ENCODE results near the gene PTPA. TPM values are rescaled to one million over a fixed set of nuclear protein-coding genes. Genes with fewer than 3 reads are reported as not detected.
"Not testable (repeated sequence)": the region's sequence is repeated elsewhere in the genome, so short reads cannot be mapped to it uniquely, and the experiment has no call there.

The PTPA gene
- total and polyA plus RNA-seq, 10 donors, result 38.8 to 107 (median 88.5) TPM

DNA sequence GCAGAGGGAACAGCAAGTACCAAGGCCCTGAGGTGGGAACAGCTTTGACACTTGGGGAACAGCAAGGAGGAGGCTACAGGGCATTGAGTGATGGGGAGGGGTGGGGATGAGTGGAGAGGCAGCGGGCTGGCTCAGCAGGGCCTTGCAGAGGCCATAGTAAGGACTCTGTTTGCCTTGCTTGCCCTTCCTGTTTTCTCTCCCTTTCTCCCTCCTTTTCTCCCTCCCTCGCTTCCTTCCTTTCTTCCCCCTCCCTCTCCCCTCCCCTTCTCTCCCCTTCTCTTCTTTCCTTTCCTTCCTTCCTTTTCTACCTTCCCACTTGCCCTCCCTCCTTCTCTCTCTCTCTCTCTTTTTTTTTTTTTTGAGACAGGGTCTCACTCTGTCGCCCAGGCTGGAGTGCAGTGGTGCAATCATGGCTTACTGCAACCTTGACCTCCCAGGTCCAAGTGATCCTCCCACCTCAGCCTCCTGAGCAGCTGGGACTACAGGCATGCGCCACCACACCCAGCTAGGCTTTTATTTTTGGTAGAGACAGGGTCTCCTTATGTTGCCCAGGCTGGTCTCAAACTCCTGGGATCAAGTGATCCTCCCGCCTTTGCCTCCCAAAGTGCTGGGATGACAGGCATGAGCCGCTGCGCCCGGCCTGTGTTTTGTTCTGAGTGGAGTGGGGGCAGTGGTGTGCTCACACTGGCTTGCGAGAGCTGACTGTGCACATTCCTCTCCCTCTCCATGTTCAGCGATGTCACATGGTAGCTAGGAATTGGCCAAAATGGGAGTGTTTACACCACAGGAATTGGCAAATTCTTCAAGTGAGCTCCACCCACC lies 49.7 kb downstream of the PTPA start:
- Histone ChIP-seq H3K36me3 (peaks cover 0 to 5% (median 0%) of the 10 kb centered on the region in 6 donors), H3K4me3 (no peak overlapping the region), H3K4me1 (peaks cover 0 to 4% (median 0%) of the 10 kb centered on the region in 6 donors), H3K27me3 (replicated peaks in 1 of 7) (no peaks in the 10 kb centered on the region), H3K9me3 (no peaks in the 10 kb centered on the region), H3K27ac (no peak overlapping the region)
- 83 to 91% (median 88%) methylated on average over 10 of the region's 10 CpGs for WGBS, 5 donors
- intact Hi-C loops (cut with DNase I; ENCODE audit: low total_unique reads), result no loop called here
- no peak for DNase-seq
- TF ChIP-seq POLR2A (IDR thresholded peaks at IDR 0.05) (no peak), POLR2AphosphoS5 (IDR thresholded peaks at IDR 0.05) (no peak)

DNA sequence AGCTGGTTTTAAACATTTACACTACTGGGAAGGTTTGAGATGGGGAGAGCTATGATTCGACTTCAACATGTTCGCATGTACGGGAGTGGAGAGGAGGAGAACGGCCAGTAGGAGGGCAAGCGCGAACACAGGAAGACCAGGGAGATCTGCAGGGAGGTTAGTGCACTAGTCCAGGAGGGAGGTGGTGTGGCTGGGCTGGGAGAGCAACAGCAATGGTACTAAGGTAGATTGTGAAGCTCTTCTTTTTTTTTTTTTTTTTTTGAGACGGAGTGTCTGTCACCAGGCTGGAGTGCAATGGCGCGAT lies 50.3 kb downstream of the PTPA start:
- Histone ChIP-seq H3K27ac (no peak overlapping the region), H3K4me1 (peaks cover 0 to 8% (median 1%) of the 10 kb centered on the region in 6 donors), H3K4me3 (no peak overlapping the region), H3K9me3 (no peaks in the 10 kb centered on the region), H3K27me3 (replicated peaks in 1 of 7) (no peaks in the 10 kb centered on the region), H3K36me3 (no peaks in the 10 kb centered on the region)
- intact Hi-C loops (cut with DNase I; ENCODE audit: low total_unique reads), result no loop called here
- 95 to 98% (median 97%) methylated on average over 8 to 9 of the region's 9 CpGs for WGBS, 5 donors
- TF ChIP-seq, protein P1, sequence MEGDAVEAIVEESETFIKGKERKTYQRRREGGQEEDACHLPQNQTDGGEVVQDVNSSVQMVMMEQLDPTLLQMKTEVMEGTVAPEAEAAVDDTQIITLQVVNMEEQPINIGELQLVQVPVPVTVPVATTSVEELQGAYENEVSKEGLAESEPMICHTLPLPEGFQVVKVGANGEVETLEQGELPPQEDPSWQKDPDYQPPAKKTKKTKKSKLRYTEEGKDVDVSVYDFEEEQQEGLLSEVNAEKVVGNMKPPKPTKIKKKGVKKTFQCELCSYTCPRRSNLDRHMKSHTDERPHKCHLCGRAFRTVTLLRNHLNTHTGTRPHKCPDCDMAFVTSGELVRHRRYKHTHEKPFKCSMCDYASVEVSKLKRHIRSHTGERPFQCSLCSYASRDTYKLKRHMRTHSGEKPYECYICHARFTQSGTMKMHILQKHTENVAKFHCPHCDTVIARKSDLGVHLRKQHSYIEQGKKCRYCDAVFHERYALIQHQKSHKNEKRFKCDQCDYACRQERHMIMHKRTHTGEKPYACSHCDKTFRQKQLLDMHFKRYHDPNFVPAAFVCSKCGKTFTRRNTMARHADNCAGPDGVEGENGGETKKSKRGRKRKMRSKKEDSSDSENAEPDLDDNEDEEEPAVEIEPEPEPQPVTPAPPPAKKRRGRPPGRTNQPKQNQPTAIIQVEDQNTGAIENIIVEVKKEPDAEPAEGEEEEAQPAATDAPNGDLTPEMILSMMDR (IDR thresholded peaks at IDR 0.05 in 8 of 11, conservative IDR thresholded peaks at IDR 0.05 in 3 of 11), result no peak
- TF ChIP-seq POLR2A (IDR thresholded peaks at IDR 0.05) (no peak), POLR2AphosphoS5 (IDR thresholded peaks at IDR 0.05) (no peak)
- DNase-seq, result no peak

DNA sequence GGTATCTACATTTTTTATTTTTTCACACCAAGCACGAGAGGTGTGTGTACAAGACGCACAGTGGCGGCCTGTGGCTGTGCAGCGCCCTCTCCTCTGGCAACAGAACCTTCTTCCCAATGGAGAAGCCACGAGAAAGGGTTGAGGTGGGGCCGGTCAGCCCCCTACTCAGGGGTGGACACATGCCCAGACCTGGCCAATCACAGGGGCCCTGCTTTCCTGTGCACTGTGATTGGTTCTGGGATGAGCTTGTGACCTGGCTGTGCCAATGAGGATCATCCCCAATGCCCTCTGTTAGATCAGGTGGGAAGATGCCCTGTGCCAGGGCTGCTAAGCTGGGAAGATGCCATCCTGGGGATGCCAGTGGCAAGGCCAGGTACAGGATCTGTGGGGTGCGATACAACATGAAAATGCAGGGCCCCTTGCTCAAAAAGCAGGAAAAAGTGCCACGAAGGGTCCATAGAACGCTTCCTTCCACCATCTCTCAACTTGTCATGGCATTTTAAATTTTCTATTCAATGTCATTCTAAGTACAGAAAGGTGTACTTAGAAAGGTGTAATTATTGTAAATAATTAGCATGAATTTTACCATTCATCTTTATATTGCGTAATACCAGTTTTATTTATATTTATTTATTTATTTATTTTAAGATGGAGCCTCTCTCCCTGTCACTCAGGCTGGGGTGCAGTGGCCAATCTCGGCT lies 51.4 kb downstream of the PTPA start:
- no peak for DNase-seq
- TF ChIP-seq, protein P1 (IDR thresholded peaks at IDR 0.05 in 8 of 11, conservative IDR thresholded peaks at IDR 0.05 in 3 of 11), result no peak
- TF ChIP-seq POLR2AphosphoS5 (IDR thresholded peaks at IDR 0.05) (no peak), POLR2A (IDR thresholded peaks at IDR 0.05) (no peak)
- no peaks in the 10 kb centered on the region for H3K27me3 ChIP-seq (replicated peaks in 1 of 7)
- WGBS, 5 donors, result 86 to 96% (median 91%) methylated on average over 11 of the region's 11 CpGs
- intact Hi-C loops (cut with DNase I; ENCODE audit: low total_unique reads), result no loop called here
- H3K4me3 ChIP-seq, result no peak overlapping the region
- H3K4me1 ChIP-seq, result peaks cover 5 to 20% (median 12%) of the 10 kb centered on the region in 6 donors
- no peaks in the 10 kb centered on the region for H3K9me3 ChIP-seq
- no peak overlapping the region for H3K27ac ChIP-seq
- H3K36me3 ChIP-seq, result no peaks in the 10 kb centered on the region

- DNase-seq; H3K9me3 ChIP-seq; H3K36me3 ChIP-seq; intact Hi-C loops (cut with DNase I; ENCODE audit: low total_unique reads); H3K4me3 ChIP-seq; H3K27me3 ChIP-seq (replicated peaks in 1 of 7): not testable (repeated sequence)
- WGBS, 5 donors, result 60 to 78% (median 70%) methylated on average over 5 of the region's 5 CpGs
- peaks cover 11 to 26% (median 17%) of the 10 kb centered on the region in 6 donors for H3K4me1 ChIP-seq
- H3K27ac ChIP-seq, result peak overlapping the region in 1 of 8 donors; percentile 9
Observed at GRCh38 chr9:129163198-129163670, 52.0 kb downstream of the PTPA start.

GRCh38 chr9:129163753-129164152 lies 52.5 kb downstream of the PTPA start:
- TF ChIP-seq, protein P1 (IDR thresholded peaks at IDR 0.05 in 8 of 11, conservative IDR thresholded peaks at IDR 0.05 in 3 of 11), result no peak
- peak in 2 of 3 donors; percentile 17 to 30 for TF ChIP-seq POLR2AphosphoS5 (IDR thresholded peaks at IDR 0.05)
- Histone ChIP-seq H3K9me3 (no peaks in the 10 kb centered on the region), H3K4me1 (peaks cover 11 to 30% (median 19%) of the 10 kb centered on the region in 6 donors), H3K4me3 (no peak overlapping the region), H3K27me3 (replicated peaks in 1 of 7) (no peaks in the 10 kb centered on the region), H3K36me3 (no peaks in the 10 kb centered on the region), H3K27ac (peak overlapping the region in 3 of 8 donors; percentile 9 to 55 (median 27))
- intact Hi-C loops (cut with DNase I; ENCODE audit: low total_unique reads), result no loop called here
- 83 to 92% (median 91%) methylated on average over 4 to 10 of the region's 10 CpGs for WGBS, 5 donors
- no peak for DNase-seq

Data from spleen (tissue), 11 donors.